ENCODE data around the gene MSH6.

MSH6 gene

DNA sequence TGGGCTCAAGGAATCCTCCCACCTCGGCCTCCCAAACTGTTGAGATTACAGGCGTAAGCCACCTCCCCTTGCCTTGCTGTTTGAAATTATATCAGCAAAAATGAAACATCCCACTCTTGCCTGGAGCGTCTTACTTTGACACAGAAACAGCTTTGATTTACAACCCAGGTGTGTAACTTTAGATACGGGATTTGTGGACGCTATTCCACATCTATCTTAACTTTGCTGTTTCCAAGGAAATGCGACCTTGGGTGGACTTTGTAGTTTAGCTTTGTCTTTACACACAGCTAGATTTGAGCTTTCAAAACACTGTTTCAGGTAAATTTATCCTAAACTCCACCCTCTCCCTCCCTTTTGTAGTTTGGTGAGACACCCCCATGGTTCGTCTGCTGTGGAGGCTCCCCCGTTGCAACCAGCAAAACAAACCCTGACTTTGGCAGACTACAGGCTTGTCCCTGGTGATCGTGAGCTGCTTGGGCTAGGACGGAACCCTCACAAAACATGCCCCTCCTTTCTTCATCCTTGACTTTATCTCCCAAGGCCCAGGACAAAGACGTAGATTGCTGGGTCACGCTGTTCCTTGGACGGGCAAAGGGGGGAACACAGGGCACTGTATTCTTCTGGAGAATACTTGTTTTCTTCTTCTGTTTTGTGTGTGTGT lies 5.5 kb upstream of the MSH6 start:
- CTCF ChIA-PET = interaction anchor here (1.3 kb wide), 1 partner anchor 10 kb away, joined by 4 read pairs; no protein-coding TSS in a partner anchor
- POLR2A ChIA-PET = no interaction called here
- DNase-seq (ENCODE audit: extremely low spot score) = no peak
- TF ChIP-seq TARDBP (IDR thresholded peaks at IDR 0.05) = no peak
- TF ChIP-seq ZNF384 (IDR thresholded peaks at IDR 0.05) = no peak
- TF ChIP-seq ELF4 (IDR thresholded peaks at IDR 0.05) = no peak

DNA sequence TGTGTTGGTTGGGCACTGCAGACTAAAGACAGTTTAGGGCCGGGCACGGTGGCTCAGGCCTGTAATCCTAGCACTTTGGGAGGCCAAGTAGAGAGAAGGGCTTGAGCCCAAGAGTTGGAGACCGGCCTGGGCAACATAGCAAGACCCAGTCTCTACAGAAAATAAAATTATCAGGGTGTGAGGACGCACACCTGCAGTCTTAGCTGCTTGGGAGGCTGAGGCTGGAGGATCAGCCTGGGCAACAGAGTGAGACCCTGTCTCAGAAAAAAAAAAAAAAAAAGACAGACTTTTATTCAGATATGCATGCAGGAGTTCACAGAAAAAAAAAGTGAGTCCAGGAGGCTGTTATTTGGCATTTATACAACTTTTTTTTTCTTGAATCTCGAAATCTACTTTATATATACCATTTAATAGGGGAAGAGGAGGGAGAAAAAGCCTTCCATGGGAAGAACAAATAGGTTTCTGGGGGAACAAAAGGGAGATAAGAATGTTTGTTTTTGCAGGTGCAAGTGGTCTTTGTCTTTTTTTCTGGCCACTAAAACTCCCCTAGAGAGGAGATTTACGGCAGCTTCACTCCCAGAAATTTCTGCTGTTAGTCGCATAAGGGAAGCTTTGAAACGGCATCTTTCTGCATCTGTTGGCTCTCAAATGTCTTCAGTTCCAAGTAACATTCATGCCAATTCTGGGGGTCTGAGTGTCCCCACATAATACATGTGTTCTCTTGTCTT lies 4.1 kb upstream of the MSH6 start:
- no peak for TF ChIP-seq CTBP1 (IDR thresholded peaks at IDR 0.05; ENCODE audit: borderline replicate concordance)
- TF ChIP-seq LEF1 (IDR thresholded peaks at IDR 0.05; ENCODE audit: borderline replicate concordance) = no peak
- no peak for TF ChIP-seq HDGF (IDR thresholded peaks at IDR 0.05; ENCODE audit: borderline replicate concordance)
- no peak for TF ChIP-seq FOXK2 (IDR thresholded peaks at IDR 0.05)
- TF ChIP-seq BHLHE40 (IDR thresholded peaks at IDR 0.05; ENCODE audit: borderline replicate concordance) = no peak
- TF ChIP-seq ARNT (IDR thresholded peaks at IDR 0.05) = no peak
- TF ChIP-seq ELF4 (IDR thresholded peaks at IDR 0.05) = no peak
- DNase-seq (ENCODE audit: extremely low spot score) = no peak
- POLR2A ChIA-PET = no interaction called here
- CTCF ChIA-PET = no interaction called here

DNA sequence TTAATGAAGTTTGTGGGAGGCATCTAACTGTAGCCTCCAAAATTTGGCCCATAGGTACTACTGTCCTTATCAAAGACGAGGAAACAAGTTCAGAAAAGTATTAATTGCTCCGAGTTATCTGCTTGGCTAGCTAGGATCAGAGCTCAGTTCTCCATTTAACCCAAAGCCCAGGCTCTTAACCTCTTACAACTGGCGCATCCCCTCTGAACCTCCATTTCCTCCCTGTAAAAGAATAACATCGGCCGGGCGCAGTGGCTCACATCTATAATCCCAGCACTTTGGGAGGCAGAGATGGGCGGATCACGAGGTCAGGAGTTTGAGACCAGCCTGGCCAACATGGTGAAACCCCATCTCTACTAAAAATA lies 3.5 kb upstream of the MSH6 start:
- CTCF ChIA-PET = no interaction called here
- POLR2A ChIA-PET = no interaction called here
- TF ChIP-seq FOXK2 (IDR thresholded peaks at IDR 0.05) (no peak), SP1 (IDR thresholded peaks at IDR 0.05) (no peak), CTBP1 (IDR thresholded peaks at IDR 0.05; ENCODE audit: borderline replicate concordance) (no peak), LEF1 (IDR thresholded peaks at IDR 0.05; ENCODE audit: borderline replicate concordance) (no peak), L3MBTL2 (conservative IDR thresholded peaks at IDR 0.05) (no peak), NFRKB (IDR thresholded peaks at IDR 0.05) (no peak), BHLHE40 (IDR thresholded peaks at IDR 0.05; ENCODE audit: borderline replicate concordance) (no peak), HDGF (IDR thresholded peaks at IDR 0.05; ENCODE audit: borderline replicate concordance) (no peak), FOXM1 (IDR thresholded peaks at IDR 0.05; ENCODE audit: borderline replicate concordance) (no peak)
- TF ChIP-seq, protein P1, sequence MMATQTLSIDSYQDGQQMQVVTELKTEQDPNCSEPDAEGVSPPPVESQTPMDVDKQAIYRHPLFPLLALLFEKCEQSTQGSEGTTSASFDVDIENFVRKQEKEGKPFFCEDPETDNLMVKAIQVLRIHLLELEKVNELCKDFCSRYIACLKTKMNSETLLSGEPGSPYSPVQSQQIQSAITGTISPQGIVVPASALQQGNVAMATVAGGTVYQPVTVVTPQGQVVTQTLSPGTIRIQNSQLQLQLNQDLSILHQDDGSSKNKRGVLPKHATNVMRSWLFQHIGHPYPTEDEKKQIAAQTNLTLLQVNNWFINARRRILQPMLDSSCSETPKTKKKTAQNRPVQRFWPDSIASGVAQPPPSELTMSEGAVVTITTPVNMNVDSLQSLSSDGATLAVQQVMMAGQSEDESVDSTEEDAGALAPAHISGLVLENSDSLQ (IDR thresholded peaks at IDR 0.05) = no peak
- DNase-seq (ENCODE audit: extremely low spot score) = no peak

DNA sequence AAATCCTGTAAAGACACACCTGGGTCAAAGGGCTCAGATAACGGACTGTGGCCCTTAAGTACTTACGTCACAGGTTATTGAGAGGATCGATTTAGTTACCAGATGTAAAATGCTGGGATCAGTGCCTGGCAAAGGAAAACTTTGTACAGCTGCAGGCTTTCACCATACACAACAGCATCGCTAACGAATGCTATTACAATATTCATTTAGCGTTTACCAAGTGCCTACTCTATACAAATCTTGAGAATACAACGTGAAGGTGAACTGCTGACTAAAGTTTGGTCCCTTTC lies 619 bp upstream of the MSH6 start:
- POLR2A ChIA-PET = interaction anchor here (1.0 to 2.0 kb wide), 5 partner anchors 9 to 247 kb away, joined by 5 to 11 read pairs (median 7); no protein-coding TSS in a partner anchor
- no peak for DNase-seq (ENCODE audit: extremely low spot score)
- CTCF ChIA-PET = interaction anchor here (1.0 kb wide), 1 partner anchor 127 kb away, joined by 5 read pairs; no protein-coding TSS in a partner anchor

DNA sequence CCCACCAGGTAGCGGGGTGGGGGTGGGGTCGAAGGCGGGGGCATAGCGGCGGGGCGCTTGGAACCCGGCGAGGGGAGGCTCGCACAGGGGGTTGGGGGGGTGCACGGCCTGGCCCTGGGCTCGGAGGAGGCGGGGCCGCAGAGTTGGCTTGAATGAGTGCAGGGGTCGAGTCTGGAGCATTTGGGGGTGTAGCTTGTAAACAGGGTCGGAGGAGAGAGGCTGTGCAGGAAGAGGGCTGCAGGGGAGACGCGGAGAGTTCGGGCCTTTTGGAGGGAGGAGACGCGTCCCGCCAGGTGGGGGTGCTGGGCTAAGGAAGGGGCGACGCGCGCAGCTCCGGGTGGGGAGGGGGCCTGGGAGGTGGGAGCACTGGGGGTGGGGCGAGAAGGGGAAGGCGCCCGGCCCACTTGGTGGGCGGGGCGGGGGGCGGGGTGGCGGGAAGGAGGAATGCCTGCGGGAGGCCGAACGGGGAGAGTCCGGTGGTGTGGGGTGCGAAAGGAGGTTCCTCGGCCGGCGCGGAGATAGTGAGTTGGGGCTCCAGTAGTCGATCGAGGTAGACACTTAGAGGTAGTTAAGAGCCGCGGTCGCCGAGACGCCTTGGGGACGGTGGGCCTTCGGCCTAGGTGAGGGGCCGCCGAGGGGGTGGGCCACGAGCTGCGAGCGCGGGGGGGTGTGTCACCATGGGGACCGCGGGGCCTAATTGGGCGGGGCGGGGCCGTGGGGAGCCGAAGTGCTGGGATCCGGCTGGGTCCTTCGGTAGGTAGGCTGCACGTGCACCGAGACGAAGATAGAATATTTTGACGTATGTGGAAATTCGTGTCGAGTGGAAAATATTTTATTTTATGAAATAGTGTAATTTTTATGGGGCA lies 774 bp downstream of the MSH6 start:
- peak; percentile 77 for TF ChIP-seq L3MBTL2 (conservative IDR thresholded peaks at IDR 0.05)
- no peak for TF ChIP-seq ELF4 (IDR thresholded peaks at IDR 0.05)
- DNase-seq (ENCODE audit: extremely low spot score) = peak; percentile 80
- ChIA-PET CTCF (interaction anchor here (1.1 kb wide), 1 partner anchor 16 kb away, joined by 3 read pairs; no protein-coding TSS in a partner anchor), POLR2A (interaction anchor here (0.7 to 2.0 kb wide), 9 partner anchors 8 to 323 kb away, joined by 3 to 10 read pairs (median 4); no protein-coding TSS in a partner anchor)

More for the DNA sequence above, 619 bp upstream of the MSH6 start:
- TF ChIP-seq ARNT (IDR thresholded peaks at IDR 0.05) (no peak), ZNF384 (IDR thresholded peaks at IDR 0.05) (no peak), CTBP1 (IDR thresholded peaks at IDR 0.05; ENCODE audit: borderline replicate concordance) (no peak), FOXM1 (IDR thresholded peaks at IDR 0.05; ENCODE audit: borderline replicate concordance) (no peak), SUZ12 (IDR thresholded peaks at IDR 0.05) (no peak)

DNA sequence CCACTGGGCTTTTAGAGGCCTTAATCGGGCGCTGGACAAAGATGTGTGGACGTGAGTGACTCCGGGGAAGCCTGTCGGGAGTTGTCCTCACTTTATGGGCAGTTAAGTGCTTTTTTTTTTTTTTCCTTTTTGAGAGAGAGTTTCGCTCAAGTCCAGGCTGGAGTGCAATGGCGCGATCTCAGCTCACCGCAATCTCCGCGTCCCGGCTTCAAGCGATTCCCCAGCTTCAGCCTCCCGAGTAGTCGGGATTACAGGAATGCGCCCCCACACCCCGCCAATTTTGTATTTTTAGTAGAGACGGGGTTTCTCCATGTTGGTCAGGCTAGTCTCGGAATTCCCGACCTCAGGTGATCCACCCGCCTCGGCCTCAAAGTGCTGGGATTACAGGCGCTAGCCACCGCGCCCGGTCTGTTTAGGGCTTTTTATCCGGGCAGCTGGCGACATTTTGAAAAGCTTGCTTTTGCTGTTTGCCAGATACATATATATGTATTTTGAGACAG lies 1.5 kb downstream of the MSH6 start:
- POLR2A ChIA-PET = no interaction called here
- CTCF ChIA-PET = no interaction called here

GRCh38 chr2:47785986-47786385 lies 3.0 kb downstream of the MSH6 start:
- TF ChIP-seq HDGF (IDR thresholded peaks at IDR 0.05; ENCODE audit: borderline replicate concordance) (no peak), SUZ12 (IDR thresholded peaks at IDR 0.05) (no peak), BHLHE40 (IDR thresholded peaks at IDR 0.05; ENCODE audit: borderline replicate concordance) (no peak), ARNT (IDR thresholded peaks at IDR 0.05) (no peak), SP1 (IDR thresholded peaks at IDR 0.05) (no peak), LEF1 (IDR thresholded peaks at IDR 0.05; ENCODE audit: borderline replicate concordance) (no peak), FOXA1 (IDR thresholded peaks at IDR 0.05) (no peak), NFRKB (IDR thresholded peaks at IDR 0.05) (no peak)
- DNase-seq (ENCODE audit: extremely low spot score) = no peak
- ChIA-PET POLR2A (no interaction called here), CTCF (interaction anchor here (0.6 kb wide), 1 partner anchor 30 kb away, joined by 3 read pairs; no protein-coding TSS in a partner anchor)

More for the DNA sequence above, 1.5 kb downstream of the MSH6 start:
- TF ChIP-seq NFRKB (IDR thresholded peaks at IDR 0.05) = no peak
- peak; percentile 51; the same call in 1 of the 2 replicates for TF ChIP-seq ZNF384 (IDR thresholded peaks at IDR 0.05)
- no peak for DNase-seq (ENCODE audit: extremely low spot score)

Data from HEK293T (cell line).